GM12874 (cell line): Measurements from ENCODE around the gene EFNB2.

Experiments used
- CTCF ChIP-seq: IDR thresholded peaks from 2 replicates; pipeline ENCODE4 v1.5.1; 2011; ENCODE audit warnings: low read depth, mild to moderate bottlenecking, control low read depth, low read length, moderate library complexity; ENCODE audit not compliant: insufficient read depth

Gene EFNB2

GRCh38 chr13:106484537-106485193 is 50.8 kb downstream of the EFNB2 start:
- no peak for TF ChIP-seq CTCF

GRCh38 chr13:106484084-106484483 is 51.4 kb downstream of the EFNB2 start:
- TF ChIP-seq CTCF: no peak

DNA sequence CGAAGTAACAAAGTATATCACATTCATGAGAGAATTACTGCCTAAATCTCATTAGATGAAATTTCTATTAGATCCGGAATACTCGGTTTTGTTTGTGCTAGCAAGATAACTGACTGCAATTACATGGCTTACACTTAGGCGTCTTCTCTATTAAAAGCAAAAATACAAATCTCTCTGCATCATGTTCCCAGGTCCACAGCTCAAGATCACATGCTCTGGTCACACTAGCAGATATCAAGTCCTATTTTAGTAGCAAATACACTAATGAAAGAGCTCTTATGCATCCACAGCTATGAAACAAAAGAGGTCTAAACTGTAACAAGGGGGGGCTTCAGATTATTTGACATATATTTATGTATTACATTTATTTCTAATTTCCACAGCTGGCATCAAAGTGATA is 53.5 kb downstream of the EFNB2 start:
- no peak for TF ChIP-seq CTCF

DNA sequence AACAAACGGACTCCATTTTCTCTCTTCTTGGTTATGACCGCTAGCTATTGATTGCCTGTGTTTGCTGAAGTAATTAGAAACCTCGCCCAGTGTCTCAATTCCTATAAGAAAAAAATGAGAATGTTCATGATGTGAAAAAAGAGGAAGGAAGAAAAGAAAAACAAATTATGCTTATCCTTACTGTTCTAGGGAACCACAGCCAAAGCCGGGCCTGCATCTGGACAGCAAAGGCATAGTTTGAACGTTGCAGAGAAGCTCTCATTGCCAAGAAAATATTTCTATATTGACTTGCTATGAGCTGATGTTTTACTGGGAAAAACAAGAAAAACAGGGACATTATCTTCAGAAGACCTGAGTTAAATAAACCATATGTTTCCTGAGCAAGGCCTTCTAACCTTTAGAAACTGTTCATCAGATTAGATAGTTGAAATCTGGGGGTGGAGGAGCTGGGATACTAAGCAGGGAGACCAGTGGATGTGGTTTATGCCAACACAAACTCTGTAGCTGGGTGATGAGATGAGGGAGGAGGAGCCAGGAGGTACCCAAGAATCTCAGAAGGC is 55.0 kb downstream of the EFNB2 start:
- TF ChIP-seq CTCF: no peak

DNA sequence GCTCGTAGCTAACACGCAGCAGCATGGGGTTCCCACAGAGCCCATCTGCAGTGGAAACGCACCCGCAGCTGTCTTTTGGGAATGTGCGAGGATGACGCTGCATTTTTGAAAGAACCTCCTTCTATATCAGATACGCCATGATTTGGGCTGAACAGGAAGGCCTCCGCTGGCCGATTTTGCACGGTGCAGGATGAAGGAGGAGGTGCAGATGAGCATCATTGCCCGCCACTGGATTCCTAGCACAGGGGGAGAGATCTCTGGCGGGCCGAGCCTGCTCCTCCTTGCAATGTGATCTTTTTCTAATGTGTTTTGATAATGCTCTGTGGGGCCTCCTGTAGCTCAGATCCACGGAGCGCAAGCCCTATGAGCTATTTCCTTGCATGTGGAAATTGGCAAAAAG is 55.5 kb downstream of the EFNB2 start:
- TF ChIP-seq CTCF: no peak

- TF ChIP-seq CTCF: no peak
Measured at GRCh38 chr13:106478116-106478515, 57.3 kb downstream of the EFNB2 start.

DNA sequence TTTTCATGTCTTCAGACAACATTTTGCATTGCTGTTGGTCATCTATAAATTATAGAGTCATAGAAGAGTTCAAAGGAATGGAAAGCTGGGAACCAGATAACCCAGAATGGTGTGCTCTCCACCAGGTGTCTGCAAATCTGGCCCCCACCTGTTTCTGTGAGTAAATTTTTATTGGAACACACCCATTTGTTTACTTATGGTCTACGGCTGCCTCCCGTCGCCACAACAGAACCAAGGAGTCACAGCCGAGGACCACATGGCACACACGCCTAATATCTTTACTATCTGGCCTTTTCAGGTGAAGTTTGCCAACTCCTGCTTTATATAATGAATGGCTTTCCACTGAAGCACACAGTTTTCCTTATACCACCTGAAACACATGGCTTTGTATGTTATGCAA is 58.2 kb downstream of the EFNB2 start:
- TF ChIP-seq CTCF: no peak
